Stimulated activated CD4-positive, alpha-beta T cell treated with anti-CD3 and anti-CD28 coated beads, TNF-alpha, amount 100 ng/mL, for 1 hour (primary cell): ENCODE data around the gene AKT2.

Experiments
- DNase-seq, 3 donors: peaks; one replicate each; pipeline ENCODE4 v3.0.0-alpha.2; 2020; ENCODE audit warnings: low read depth in 3 of 3, low spot score in 1 of 3

Gene AKT2

DNA sequence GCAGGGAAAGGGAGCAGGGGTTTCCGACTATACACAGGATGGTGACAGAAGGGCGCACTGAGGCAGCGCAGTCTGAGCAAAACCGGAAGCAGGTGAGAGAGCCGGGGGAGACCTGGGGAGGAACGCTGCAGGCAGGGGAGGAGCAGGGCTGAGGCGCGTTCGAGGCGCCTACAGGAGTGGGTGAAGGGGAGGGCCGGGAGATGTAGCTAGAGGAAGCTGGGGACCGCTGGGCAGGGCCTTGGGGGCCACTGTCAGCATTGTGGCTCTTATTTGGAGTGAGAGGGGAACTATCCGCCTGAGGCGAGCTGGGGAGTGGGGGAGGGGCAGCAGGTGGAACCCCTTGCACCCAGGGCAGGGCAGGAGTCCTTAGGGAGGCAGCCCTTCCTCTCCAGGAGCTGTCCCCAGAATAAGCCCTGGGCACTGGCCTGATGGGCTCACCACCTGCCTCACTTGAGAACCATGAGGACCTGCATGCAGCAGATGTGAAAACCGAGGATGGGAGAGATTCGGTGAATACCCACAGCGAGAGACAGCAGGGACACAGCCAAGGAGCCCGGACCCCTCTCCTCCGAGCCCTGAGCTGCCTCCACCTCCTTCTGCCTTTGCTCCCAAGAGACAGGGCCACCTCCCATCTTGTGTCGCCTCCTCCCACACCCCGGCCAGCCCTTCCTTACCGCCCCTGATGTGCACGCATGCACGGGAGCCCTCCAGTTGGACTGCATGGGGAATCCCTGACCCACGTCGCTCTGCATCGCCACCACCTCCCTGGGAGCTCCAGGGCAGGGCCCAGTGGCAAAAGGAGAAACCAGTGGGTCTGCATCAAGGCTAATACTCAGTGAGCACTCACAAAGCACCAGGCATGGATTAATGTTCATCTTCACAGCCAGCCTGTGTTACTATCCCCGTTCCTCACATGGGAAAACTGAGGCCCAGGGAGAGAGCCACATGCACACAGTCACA lies 10.3 kb downstream of the AKT2 start:
- DNase-seq: no peak

DNA sequence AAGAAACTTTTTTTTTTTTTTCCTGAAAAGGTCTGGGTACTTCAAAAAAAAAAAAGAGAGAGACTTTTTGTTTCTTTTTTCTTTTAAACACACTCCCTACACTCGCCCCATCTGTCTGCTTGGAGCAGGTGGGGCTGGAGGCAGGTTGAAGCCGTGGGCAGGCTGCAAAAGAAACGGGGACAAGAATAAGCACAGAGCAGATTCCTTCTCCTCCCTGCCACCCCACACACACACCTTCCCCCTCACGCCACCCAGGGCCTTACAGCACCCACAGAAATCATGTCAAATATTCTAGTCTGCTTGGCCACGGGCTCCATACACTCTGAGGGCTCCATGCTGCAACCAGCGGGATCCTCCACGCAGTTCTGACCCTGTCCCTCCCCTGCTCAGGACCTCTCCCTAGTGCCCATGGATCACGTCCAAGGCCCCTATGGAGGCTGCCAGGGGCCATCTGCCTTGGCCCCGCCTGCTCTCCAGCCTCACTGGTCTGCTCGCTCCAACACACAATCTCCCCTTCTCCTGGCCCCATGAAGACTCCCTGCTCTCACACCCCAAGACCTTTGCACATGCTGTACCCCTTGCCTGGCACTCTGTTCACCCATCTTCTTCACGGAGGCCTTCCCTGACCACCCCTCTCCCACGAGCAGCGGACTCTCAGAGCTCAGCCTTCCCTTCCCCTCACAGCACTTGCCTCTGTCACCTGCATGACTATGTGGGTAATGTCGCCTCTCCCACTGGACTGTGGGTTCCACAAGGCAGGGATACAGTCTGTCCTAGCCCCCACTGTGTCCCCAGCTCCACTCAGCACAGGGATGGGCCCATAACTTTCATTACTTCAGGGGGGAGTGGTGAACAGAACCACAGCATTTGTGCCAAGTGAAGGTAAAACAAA lies 11.4 kb downstream of the AKT2 start:
- no peak for DNase-seq

DNA sequence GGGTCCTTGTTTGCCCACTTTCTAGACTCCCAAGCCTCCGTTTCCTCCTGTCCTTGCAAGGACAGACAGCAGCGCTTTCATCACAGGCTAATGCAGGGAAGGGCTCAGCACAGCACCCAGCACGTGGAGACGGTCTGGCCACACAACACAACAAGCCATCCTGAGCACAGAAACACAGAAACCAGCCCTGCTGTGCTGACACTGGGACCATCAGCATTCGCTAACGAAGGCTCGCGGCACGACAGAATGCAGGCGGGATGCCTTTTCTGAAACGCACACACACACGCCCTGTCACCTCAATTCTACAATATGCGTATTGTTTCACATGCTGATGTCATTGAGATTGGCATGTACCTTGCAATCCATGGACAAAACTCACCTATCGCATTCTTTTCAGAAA lies 12.9 kb downstream of the AKT2 start:
- no peak for DNase-seq

DNA sequence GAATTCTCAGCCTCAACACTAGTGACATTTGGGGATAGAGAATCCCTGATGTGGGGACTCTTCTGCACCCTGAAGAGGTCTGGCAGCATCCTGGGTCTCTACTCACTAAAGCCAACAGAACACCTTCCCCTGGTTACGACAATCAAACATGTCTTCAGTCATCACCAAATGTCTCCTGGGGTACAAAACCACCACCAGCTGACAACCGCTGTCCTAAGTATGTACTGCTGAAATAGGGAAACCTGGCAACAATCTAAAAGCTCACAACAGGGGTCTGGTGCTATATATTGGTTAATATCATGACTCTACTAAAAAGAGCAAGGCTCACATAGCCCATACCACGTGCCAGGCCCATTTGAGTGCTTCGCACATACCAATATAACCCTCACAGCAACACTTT lies 13.4 kb downstream of the AKT2 start:
- no peak for DNase-seq

DNA sequence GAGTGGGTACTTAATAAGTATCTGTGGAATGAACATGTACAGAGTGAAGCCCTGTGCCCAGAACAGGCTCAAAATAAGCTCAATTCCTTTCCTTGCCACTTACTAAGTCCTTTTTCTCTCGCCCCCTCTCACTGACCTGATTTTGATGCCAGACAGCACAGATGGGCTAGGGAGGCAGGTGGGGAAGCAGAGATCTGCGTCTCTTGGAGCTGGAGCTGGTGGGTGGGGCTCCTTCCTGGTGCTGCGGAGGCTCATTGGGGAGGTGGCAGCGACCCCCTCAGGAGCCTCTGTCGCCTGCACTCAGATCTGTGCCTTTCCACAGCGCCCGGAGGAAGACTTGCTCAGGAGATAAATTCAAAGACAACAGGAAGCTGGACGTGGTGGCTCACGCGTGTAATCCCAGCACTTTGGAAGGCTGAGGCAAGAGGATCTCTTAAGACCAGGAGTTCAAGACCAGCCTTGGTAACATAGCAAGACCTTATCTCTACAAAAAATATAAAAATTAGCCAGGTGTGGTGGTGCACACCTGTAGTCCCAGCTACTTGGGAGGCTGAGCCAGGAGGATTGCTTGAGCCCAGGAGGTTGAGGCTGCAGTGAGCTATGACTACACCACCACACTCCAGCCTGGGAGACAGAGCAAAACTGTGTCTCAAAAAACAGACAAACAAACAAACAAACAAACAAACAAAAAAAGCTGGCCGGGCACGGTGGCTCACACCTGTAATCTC lies 14.6 kb downstream of the AKT2 start:
- DNase-seq: no peak

DNA sequence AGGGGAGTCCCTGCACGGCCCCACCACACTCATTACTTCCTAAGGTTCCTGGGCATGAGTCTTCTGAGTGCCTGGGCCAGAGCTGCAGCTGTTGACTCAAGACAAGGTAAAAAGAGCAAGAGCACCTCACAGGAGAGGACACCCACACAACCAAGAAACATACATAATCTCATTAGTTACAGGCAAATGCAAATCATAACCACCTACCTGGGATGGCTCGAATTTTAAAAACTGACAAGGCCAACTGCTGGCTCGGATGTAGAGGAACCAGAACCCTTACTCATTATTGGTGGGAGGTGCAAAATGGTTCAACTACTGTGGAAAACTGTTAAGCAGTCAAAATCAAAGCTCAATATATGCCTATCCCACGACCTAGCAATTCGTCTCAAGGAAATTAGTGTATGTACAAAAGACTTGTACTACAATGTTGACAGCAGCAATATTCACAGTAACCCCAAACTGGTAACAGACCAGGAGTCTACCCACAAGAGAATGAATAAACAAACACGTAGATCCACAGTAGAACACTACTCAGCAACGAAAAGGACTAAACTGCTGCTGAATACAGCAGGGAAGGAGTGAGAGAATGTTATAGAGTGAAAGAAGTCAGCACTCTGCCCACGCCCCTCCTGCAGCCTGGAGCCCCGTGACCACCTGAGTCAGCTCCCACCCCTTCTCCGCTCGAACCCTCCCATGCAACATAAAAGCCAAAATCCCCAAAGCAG lies 15.8 kb downstream of the AKT2 start:
- DNase-seq: no peak

DNA sequence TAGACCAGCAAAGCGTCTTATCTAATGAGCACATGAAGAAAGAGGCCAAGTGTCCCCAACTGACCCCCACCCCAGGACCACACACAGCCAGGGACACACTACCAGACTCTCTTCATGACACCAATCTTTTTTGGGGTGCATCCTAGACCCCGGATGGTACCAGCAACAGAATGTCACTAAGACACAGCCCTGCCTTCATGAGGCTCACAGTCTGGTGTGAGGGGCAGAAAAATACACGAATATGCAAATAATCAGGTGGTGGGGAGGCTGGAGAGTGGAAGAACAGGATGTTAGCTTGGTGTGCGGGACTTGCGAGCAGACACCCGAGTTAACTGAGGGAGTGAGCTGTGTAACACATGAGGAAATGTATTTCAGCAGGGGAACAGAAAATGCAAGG lies 17.5 kb downstream of the AKT2 start:
- DNase-seq: no peak

DNA sequence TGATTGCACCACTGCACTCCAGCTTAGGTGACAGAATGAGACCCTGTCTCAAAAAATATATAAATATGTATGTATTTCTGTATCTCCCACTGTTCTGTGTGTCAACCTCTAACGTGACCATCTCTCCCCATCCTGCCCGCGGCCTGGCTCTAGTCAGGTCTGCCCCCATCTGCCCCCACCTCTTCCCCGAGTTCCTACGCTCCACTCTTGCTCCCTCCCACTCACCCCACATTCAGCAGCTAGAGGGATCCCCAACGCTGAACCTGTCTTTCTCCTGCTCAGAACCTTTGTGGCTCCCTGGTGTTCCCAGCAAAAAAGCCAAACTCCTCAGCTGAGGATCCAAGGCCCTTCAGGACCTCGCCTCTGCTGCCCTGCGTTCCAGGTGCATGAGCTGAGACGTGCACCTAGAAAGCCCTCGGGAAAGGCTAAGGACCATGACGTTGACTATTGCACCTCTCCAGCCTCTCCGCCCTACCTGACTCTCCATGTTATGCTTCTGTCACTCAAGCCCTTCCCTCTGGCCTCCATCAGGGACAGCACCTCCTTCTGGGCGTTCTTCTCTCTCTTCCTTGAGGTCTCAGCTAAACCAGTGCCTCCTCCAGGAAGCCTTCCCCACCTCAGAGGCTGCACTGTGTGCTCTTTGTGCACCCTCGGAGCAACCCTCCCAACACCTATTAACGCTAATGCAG lies 18.1 kb downstream of the AKT2 start:
- DNase-seq: no peak

DNA sequence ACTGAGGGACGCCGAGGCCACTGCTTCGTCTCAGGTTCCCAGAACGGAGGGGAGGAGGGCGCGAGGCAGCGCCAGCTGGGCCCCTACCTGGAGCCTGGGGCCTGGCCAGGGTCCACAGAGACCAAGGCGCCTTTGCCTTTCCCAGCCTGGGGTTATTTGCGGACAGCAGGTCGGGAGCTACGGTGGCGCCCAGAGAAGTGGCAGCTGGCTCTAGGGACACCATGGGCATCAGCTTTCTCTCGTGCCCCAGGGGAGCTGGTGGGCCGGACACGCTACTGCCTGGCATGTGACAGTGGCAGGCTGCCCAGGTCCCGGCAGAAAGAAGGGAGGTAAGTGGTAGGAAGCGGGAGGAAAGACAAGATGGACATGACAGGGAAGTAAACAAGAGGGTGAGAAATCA lies 19.0 kb downstream of the AKT2 start:
- no peak for DNase-seq

DNA sequence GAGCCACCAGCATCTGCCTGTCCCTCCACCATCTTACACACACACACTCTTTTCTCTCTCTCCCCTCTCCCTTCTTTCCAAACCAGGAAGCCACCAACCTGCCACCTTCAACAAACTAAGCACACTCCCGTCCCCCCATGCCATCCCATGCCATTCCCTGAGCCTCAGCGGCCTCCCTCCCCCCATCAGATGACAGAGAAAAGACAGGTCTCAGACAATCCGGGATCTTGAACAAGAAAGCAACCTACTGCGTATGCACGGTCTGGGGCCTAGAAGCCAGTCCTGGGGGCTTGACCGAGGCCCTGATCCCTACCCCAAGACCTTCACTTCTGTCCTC lies 19.4 kb downstream of the AKT2 start:
- DNase-seq: no peak

DNA sequence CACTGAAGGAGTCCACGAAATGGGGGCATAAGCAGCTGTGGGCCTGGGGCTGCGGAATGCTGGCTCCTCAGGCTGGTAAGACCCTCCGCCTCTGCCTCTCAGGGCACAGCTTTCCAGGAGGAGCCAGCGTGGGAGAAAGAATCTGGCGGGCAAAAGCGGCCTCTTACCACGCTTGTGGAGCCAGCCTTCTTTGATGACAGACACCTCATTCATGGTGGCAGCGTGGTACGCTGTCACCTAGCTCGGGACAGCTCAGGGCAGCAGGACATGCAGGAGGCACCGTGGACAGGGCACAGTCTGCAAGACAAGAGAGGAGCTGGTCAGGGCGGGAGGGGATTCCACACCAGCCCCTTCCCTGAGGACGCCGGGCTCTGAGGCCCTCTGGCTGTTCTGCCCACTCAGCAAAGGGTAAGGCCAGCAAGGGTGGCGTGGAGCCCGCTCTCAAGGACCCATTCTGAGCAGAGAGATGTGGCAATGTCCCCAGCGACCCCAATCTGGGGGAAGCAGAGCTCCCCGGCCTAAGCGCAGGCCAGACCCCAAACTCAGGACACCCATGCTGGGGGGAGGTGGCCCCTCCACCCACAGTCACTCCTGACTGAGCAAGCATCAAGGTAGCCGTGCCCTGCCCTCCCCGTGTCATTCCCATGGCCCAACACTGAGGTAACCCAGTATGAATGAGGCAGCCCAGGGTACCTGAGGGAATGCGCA lies 19.9 kb downstream of the AKT2 start:
- DNase-seq: no peak

DNA sequence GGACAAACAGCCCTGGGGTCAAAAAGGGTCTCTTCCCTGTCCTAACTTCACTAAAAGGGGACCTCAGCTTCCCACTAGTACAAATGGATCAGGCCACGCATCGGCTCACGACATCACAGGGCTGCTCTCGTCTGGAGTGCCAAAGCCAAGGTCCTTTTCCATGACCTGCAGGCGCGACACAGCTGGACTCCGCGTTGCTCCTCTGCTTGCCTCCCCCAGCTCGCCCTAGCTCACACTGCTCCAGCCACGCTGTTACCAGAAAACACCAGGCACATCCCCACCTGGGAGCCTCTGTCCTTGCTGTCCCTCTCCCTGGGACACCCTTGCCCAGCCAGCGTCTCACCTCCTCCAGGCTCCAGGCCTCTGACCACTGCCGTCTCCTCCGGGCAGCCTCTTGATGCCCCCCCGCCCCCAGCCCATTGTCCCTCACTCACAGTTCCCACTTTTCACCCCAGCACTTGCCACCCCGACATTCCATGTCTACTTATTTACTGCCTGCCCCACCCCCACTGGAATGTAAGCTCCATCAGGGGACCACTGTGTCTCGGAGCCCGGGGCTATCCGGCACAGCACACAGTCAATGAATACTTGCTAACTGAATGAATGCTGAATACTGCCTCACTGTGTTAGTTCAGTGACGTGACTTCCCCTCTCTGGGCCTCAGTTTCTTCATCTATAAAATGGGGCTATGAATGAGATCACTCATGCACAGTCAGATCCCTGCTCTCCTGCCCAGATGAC lies 20.7 kb downstream of the AKT2 start:
- DNase-seq: no peak

DNA sequence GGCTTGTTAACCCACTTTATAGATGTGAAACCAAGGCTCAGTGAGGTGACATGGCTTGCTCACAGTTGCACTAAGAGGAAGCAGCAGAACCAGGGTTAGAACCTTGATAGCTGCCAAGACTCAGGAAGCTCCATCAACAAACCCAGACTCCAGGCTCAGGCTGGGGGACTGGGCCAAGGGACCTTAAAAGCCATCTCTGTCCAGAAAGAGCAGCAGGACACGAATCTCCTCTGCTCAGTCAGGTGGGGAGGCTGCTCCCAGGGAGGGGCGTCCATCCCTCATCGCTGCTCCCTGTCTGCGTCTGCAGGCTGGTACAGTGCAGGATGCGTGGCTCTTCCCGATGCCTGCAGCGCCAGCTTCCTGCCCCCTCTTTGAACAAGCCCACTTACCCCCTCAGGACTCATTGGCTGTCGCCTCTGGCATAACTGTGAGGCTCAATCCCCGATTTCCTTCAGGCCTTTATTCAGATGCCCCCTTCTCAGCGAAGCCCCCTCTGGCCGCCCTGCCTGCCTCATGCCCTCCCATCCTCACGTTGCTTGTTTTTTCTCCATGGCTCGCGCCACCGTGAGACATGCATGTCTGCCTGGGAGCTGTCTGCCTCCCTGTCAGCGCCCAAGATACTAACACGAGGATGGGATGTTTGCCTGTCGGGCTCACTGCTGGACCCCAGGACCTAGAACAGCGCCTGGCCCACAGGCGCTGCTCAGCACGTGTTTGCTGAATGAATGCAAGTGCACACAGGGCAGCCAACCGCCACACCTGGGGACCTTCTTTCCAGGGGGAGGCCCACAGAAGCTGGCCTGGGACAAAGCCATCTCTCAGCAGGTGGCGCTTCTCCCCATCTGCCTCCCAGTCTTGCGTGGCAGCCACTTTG lies 21.5 kb downstream of the AKT2 start:
- no peak for DNase-seq

DNA sequence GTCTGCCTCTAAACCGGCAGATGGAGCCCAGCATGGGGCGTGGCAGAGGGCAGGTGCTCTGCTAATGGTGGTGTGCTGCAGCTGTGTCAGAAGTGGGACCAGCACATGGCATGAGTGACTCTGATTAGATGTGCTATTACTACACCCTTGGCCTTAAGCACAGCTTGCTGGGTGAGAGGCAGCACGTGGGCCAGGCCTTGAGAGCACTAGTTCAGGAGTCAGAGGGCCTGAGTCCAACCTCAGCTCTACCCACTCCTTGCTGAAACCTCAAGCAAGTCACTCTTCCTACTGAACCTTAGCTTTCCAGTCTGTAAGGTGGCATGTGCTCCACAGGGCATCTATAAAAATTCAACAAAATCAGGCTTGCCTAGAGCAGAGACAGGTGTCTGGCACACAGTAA lies 22.7 kb downstream of the AKT2 start:
- DNase-seq: no peak

DNA sequence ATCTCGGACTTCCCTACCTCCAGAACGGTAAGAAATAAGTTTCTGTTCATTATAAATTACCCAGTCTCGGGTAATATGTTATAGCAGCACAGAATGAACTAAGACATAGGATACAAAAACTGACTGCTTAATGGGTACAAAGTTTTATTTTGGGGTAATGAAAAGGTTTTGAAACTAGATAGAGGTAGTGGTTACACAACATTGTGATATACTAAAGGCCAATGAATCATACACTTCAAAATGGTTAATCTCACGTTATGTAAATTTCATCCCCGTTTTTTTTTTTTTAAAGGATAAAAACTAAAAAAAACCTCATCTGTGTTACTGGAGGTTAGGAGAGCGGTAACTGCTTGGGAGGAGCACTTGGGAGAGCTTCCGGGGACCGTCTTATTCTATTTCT lies 23.5 kb downstream of the AKT2 start:
- no peak for DNase-seq

DNA sequence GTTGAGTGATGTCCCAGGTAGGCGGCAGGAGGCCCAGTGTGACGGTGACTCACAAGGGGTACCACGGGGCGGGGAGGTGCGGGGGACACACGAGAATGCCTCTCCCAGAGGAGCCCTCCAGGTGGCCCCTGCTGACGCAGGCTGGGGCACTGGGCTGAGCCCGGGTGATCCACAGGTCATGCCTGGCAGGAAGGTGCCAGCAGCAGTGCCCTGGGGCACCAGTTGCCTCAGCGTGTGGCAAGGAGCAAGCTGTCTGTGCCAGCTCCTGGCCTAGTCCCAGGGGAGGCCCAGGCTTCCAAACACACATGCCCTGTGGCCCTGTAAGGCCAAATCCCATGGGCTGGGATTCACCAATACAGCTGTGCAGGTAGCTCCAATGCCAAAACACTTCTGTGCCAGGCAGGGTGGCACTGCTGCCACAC lies 28.0 kb downstream of the AKT2 start:
- no peak for DNase-seq

DNA sequence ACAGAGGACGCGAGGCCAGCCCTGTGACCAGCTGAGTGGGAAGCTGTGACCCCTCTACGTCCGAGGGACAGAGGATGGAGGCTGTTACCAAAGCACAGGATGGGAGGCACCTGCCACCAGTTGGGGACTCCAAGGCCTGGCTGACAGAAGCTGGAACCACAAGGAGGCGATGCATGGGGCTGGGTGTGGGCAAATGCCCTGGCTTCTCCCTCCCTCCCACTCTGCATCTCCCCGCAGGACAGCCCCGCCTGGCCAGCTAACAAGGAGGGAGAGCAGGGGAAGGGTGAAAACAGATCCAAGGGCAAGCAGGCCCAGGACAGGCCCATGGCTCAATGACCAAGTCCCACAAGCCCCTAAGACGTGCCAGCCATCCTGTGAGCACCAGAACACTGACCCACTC lies 28.6 kb downstream of the AKT2 start:
- no peak for DNase-seq

DNA sequence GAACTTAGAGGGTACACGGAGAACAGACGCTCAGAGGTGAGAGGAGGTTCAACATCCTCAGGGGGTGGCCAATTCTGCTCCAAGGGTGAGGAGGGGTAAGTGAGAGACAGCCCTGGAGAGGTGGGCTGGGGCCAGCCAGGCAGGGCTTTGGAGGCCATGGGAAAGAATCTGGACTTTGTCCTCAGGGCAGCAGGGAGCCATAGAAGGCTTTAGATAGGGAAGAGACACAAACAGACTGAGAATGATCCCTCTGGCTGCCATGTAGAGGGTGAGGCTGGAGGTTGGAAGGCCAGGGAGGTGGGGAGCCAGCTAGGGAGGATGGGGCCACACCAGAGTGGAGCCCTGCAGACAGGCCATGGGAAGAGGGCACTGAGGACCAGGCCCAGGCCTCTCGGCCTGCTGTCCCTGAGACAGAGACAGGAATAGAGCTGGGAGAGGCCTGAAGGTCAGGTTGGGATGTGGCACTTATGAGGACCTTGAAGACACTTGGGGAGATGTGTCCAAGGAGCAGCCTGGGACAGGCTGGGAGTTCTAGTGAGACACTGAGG lies 29.5 kb downstream of the AKT2 start:
- DNase-seq: no peak
